WTC11 (cell line): ENCODE measurements around the gene TRAF3IP3. TPM values are rescaled to one million over a fixed set of nuclear protein-coding genes. Genes with fewer than 3 reads are reported as not detected.
A peak's percentile ranks its signal among the peaks of the same experiment; 100 is the strongest.

ENCODE experiments used
- ATAC-seq: fragments of 200-7000 bp; cut with Tn5 transposase; 2 replicates; pipeline ENCODE4 v1.10.0; 2021; ENCODE audit warnings: mild to moderate bottlenecking, moderate library complexity
- CTCF ChIA-PET: fragments of 300-600 bp; sonication (Branson Sonifier 250); formaldehyde crosslinking; loops from one replicate; lab custom pipeline; 2021; ENCODE audit warnings: antibody characterized with exemption; lab: Charles Lee
- POLR2A ChIA-PET: fragments of 350-600 bp; sonication (Branson Sonifier 250); formaldehyde crosslinking; loops from one replicate; lab custom pipeline; 2021; ENCODE audit warnings: antibody characterized with exemption; lab: Charles Lee
- DNase-seq: peaks from one replicate; pipeline ENCODE4 v3.0.0; 2021; ENCODE audit warnings: low spot score
- H3K27ac Mint-ChIP-seq: 2 replicates; pipeline ENCODE4 v1.8.0; 2021; ENCODE audit warnings: mixed read lengths
- H3K27me3 Mint-ChIP-seq: 2 replicates; pipeline ENCODE4 v1.8.0; 2021; ENCODE audit warnings: low read depth, mild to moderate bottlenecking, moderate library complexity, mixed read lengths
- H3K36me3 Mint-ChIP-seq: 2 replicates; pipeline ENCODE4 v1.8.0; 2021; ENCODE audit warnings: mixed read lengths
- H3K4me1 Mint-ChIP-seq: 2 replicates; pipeline ENCODE4 v1.8.0; 2022; ENCODE audit warnings: mixed read lengths
- H3K4me3 Mint-ChIP-seq: 2 replicates; pipeline ENCODE4 v1.8.0; 2021; ENCODE audit warnings: mild to moderate bottlenecking, moderate library complexity, mixed read lengths
- H3K9me3 Mint-ChIP-seq: 2 replicates; pipeline ENCODE4 v1.8.0; 2021; ENCODE audit warnings: mixed read lengths
- AFF4 ChIP-seq: sonication (generic); formaldehyde crosslinking; IDR thresholded peaks from 2 replicates; pipeline ENCODE4 v1.8.1; 2023; ENCODE audit warnings: mild to moderate bottlenecking, missing genetic modification reagents, borderline replicate concordance
- CREB1 ChIP-seq: sonication (generic); formaldehyde crosslinking; IDR thresholded peaks from 2 replicates; pipeline ENCODE4 v1.8.0; 2023; ENCODE audit warnings: mild to moderate bottlenecking, missing genetic modification reagents
- CREM ChIP-seq: sonication (generic); formaldehyde crosslinking; IDR thresholded peaks from 2 replicates; pipeline ENCODE4 v1.8.1; 2022; ENCODE audit warnings: mild to moderate bottlenecking, missing genetic modification reagents, moderate library complexity
- E2F5 ChIP-seq: sonication (generic); formaldehyde crosslinking; IDR thresholded peaks from 2 replicates; pipeline ENCODE4 v1.8.1; 2022; ENCODE audit warnings: mild to moderate bottlenecking, moderate library complexity, missing genetic modification reagents
- ETV6 ChIP-seq: sonication (generic); formaldehyde crosslinking; IDR thresholded peaks from 2 replicates; pipeline ENCODE4 v1.8.1; 2022; ENCODE audit warnings: mild to moderate bottlenecking, missing genetic modification reagents
- FOXK1 ChIP-seq: sonication (generic); formaldehyde crosslinking; IDR thresholded peaks from 2 replicates; pipeline ENCODE4 v1.8.0; 2022; ENCODE audit warnings: mild to moderate bottlenecking, moderate library complexity, missing genetic modification reagents
- FOXP1 ChIP-seq: sonication (generic); formaldehyde crosslinking; IDR thresholded peaks from 2 replicates; pipeline ENCODE4 v1.8.0; 2022; ENCODE audit warnings: missing genetic modification reagents, mild to moderate bottlenecking, moderate library complexity, borderline replicate concordance
- HMGXB4 ChIP-seq: sonication (generic); formaldehyde crosslinking; IDR thresholded peaks from 2 replicates; pipeline ENCODE4 v1.8.1; 2023; ENCODE audit warnings: mild to moderate bottlenecking, moderate library complexity, missing genetic modification reagents
- IRF1 ChIP-seq: sonication (generic); formaldehyde crosslinking; IDR thresholded peaks from 2 replicates; pipeline ENCODE4 v1.8.0; 2023; ENCODE audit warnings: missing genetic modification reagents
- MYBL2 ChIP-seq: sonication (generic); formaldehyde crosslinking; IDR thresholded peaks from 2 replicates; pipeline ENCODE4 v1.8.1; 2023; ENCODE audit warnings: mild to moderate bottlenecking, moderate library complexity, missing genetic modification reagents
- NR1H2 ChIP-seq: sonication (generic); formaldehyde crosslinking; IDR thresholded peaks from 2 replicates; pipeline ENCODE4 v1.9.0; 2021; ENCODE audit warnings: mild to moderate bottlenecking, moderate library complexity, missing genetic modification reagents
- PRDM15 ChIP-seq: sonication (generic); formaldehyde crosslinking; IDR thresholded peaks from 2 replicates; pipeline ENCODE4 v1.8.0; 2022; ENCODE audit warnings: missing genetic modification reagents
- RORB ChIP-seq: fragments of 250-450 bp; sonication (Bioruptor Pico); IDR thresholded peaks from 2 replicates; pipeline ENCODE4 v1.9.0; 2021; ENCODE audit warnings: mild to moderate bottlenecking
- SOX15 ChIP-seq: fragments of 250-450 bp; sonication (Bioruptor Pico); IDR thresholded peaks from 2 replicates; pipeline ENCODE4 v1.9.0; 2021; ENCODE audit warnings: mild to moderate bottlenecking
- STAT6 ChIP-seq: sonication (generic); formaldehyde crosslinking; conservative IDR thresholded peaks from 2 replicates; pipeline ENCODE4 v1.8.1; 2023; ENCODE audit warnings: mild to moderate bottlenecking, low read depth, missing genetic modification reagents, moderate library complexity
- TEAD4 ChIP-seq: sonication (generic); formaldehyde crosslinking; IDR thresholded peaks from 2 replicates; pipeline ENCODE4 v1.8.0; 2022; ENCODE audit warnings: mild to moderate bottlenecking, missing genetic modification reagents
- ZBTB21 ChIP-seq: sonication (generic); formaldehyde crosslinking; IDR thresholded peaks from 2 replicates; pipeline ENCODE4 v1.8.1; 2023; ENCODE audit warnings: mild to moderate bottlenecking, missing genetic modification reagents, borderline replicate concordance
- ZBTB43 ChIP-seq: sonication (generic); formaldehyde crosslinking; IDR thresholded peaks from 2 replicates; pipeline ENCODE4 v1.8.1; 2023; ENCODE audit warnings: mild to moderate bottlenecking, missing genetic modification reagents
- ZNF138 ChIP-seq: sonication (generic); formaldehyde crosslinking; conservative IDR thresholded peaks from 2 replicates; pipeline ENCODE4 v1.8.1; 2022; ENCODE audit warnings: mild to moderate bottlenecking, moderate library complexity, missing genetic modification reagents
- total RNA-seq: library from RNA; stranded (reverse); gene quantifications from 3 replicates; pipeline ENCODE4 v1.2.3, GENCODE V29; 2021

TRAF3IP3 gene
- total RNA-seq, 1 experiment from 2014 or later: 0.74 TPM

- CTCF ChIA-PET: interaction anchor here (0.6 to 1.6 kb wide), 6 partner anchors 14 to 43 kb away, joined by 3 to 8 read pairs (median 4); partner anchors contain the start of genes IRF6 and UTP25
- no peak for TF ChIP-seq NR1H2 (CRISPR knock-in tag)
- TF ChIP-seq FOXK1: peak; percentile 94
- peak; percentile 59; the same call in 1 of the 2 replicates for TF ChIP-seq ETV6
- peak; percentile 98 for TF ChIP-seq ZBTB21 (CRISPR knock-in tag)
- TF ChIP-seq FOXP1 (CRISPR knock-in tag): peak; percentile 60; the same call in 1 of the 2 replicates
- no peak for TF ChIP-seq ZNF138
- peak; percentile 97 for TF ChIP-seq CREM
- peak; percentile 70; the same call in 1 of the 2 replicates for TF ChIP-seq E2F5 (CRISPR knock-in tag)
- TF ChIP-seq SOX15 (CRISPR knock-in tag): no peak
- 0 out of 2 replicates have a peak, but pooled peaks have one; percentile 16 for TF ChIP-seq PRDM15 (CRISPR knock-in tag)
- TF ChIP-seq AFF4 (CRISPR knock-in tag): no peak
- peak; percentile 12; the same call in 1 of the 2 replicates for TF ChIP-seq RORB (CRISPR knock-in tag)
- 0 out of 2 replicates have a peak, but pooled peaks have one; percentile 49 for TF ChIP-seq ZBTB43 (CRISPR knock-in tag)
- no peak for TF ChIP-seq STAT6 (CRISPR knock-in tag)
- peak; percentile 56; the same call in 1 of the 2 replicates for TF ChIP-seq MYBL2 (CRISPR knock-in tag)
- no peak for TF ChIP-seq HMGXB4 (CRISPR knock-in tag)
- 0 out of 2 replicates have a peak, but pooled peaks have one; percentile 53 for TF ChIP-seq CREB1
- no peak for TF ChIP-seq TEAD4 (CRISPR knock-in tag)
- TF ChIP-seq IRF1 (CRISPR knock-in tag): peak; percentile 41; the same call in 1 of the 2 replicates
These were observed 28.7 kb downstream of the TRAF3IP3 start, which contains the start of gene C1orf74 for GRCh38 chr1:209784265-209785169. C1orf74 (minus strand) TSS chr1:209784559; CDS start chr1:209783634, 925 bp downstream.

More at GRCh38 chr1:209784265-209785169, 28.7 kb downstream of the TRAF3IP3 start, which contains the start of gene C1orf74:
- peak; percentile 99 for ATAC-seq
- Mint-ChIP-seq H3K27me3 (peaks cover 6% of the 10 kb centered on the region), H3K4me1 (peaks cover 15% of the 10 kb centered on the region; the same call in 1 of the 2 replicates), H3K27ac (peak within 1 kb of the TSS; percentile 93), H3K4me3 (peak within 1 kb of the TSS; percentile 96), H3K36me3 (peaks cover 13% of the 10 kb centered on the region), H3K9me3 (peaks cover 7% of the 10 kb centered on the region)
- peak; percentile 100 for DNase-seq
- POLR2A ChIA-PET: interaction anchor here (1.2 to 1.6 kb wide), 3 partner anchors 21 to 109 kb away, joined by 4 to 10 read pairs (median 5); partner anchors contain the start of genes G0S2 and IRF6
